Loucy (cell line): Measurements from ENCODE around the gene PLEKHH1.

Experiments used
- EZH2phosphoT487 ChIP-seq: fragments of 200-600 bp; IDR thresholded peaks from 2 replicates; pipeline ENCODE4 v1.6.1; 2018; ENCODE audit warnings: antibody characterized with exemption, mild to moderate bottlenecking, moderate library complexity, borderline replicate concordance
- TF ChIP-seq, protein P1 (sequence below): fragments of 200-600 bp; sonication (generic); conservative IDR thresholded peaks from 2 replicates; pipeline ENCODE4 v1.5.1; 2014; ENCODE audit warnings: mild to moderate bottlenecking, antibody characterized with exemption, low read length

DNA sequence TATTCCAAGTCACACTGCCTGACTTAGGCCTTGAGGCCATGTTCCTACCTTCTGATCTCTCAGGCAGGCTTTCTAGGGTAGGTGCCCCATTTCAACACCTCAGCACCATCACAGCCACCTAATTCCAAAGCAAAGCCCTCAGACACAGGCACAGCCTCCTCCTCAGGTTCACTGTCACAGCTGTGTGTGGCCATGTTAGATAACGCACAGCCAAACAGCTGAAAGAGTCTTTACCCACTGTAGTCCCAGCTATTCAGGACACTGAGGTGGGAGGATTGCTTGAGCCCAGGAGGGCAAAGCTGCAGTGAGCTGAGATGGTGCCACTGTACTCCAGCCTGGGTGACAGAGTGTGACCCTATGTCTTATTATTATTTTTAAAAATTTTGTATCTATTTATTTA is 37.3 kb upstream of the PLEKHH1 start:
- TF ChIP-seq, protein P1, sequence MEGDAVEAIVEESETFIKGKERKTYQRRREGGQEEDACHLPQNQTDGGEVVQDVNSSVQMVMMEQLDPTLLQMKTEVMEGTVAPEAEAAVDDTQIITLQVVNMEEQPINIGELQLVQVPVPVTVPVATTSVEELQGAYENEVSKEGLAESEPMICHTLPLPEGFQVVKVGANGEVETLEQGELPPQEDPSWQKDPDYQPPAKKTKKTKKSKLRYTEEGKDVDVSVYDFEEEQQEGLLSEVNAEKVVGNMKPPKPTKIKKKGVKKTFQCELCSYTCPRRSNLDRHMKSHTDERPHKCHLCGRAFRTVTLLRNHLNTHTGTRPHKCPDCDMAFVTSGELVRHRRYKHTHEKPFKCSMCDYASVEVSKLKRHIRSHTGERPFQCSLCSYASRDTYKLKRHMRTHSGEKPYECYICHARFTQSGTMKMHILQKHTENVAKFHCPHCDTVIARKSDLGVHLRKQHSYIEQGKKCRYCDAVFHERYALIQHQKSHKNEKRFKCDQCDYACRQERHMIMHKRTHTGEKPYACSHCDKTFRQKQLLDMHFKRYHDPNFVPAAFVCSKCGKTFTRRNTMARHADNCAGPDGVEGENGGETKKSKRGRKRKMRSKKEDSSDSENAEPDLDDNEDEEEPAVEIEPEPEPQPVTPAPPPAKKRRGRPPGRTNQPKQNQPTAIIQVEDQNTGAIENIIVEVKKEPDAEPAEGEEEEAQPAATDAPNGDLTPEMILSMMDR = no peak
- TF ChIP-seq EZH2phosphoT487 = no peak
